GM12872 (cell line): ENCODE measurements around the gene RASA3.

Experiments used
- TF ChIP-seq, protein P1 (sequence below): IDR thresholded peaks from 3 replicates; pipeline ENCODE4 v1.5.1; 2011; ENCODE audit warnings: low read depth, mild to moderate bottlenecking, low read length, moderate library complexity; ENCODE audit not compliant: insufficient read depth

RASA3 gene

DNA sequence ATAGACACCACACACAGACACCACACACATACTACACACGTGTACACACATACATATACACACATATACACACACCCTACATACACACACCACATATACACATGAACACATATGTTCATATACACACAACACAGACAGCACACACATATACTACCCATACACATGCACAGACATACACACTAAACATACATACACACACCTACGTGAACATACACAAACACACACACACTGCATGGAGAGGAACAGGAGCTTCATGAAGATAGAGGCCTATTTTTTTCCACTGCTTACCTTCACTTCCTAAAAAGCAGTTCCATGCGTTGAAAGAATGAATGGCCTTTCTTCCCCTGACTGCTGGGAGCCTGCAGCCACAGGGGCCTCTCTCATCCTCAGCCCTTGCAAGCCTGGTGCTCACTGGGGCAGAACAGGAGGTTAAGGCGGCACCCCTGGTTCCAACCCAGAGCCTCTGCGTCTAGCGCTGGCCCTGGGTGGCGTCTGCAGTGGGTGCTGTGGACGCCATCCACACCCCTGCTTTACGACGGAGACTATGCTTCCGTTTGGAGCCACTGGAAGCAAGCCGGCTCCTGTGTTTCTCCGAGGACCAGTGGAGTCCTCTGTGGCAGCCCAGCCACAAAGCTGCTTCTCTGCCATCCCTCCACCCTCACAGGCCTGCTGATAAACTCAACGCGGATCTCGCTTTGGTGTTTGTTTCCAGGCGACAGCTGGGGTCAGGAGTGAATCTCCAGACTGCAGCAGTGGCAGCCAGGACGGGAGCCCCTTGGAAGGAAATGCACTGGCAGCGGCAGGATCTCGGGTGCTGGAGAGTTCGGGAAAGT is 1.9 kb upstream of the RASA3 start:
- TF ChIP-seq, protein P1, sequence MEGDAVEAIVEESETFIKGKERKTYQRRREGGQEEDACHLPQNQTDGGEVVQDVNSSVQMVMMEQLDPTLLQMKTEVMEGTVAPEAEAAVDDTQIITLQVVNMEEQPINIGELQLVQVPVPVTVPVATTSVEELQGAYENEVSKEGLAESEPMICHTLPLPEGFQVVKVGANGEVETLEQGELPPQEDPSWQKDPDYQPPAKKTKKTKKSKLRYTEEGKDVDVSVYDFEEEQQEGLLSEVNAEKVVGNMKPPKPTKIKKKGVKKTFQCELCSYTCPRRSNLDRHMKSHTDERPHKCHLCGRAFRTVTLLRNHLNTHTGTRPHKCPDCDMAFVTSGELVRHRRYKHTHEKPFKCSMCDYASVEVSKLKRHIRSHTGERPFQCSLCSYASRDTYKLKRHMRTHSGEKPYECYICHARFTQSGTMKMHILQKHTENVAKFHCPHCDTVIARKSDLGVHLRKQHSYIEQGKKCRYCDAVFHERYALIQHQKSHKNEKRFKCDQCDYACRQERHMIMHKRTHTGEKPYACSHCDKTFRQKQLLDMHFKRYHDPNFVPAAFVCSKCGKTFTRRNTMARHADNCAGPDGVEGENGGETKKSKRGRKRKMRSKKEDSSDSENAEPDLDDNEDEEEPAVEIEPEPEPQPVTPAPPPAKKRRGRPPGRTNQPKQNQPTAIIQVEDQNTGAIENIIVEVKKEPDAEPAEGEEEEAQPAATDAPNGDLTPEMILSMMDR, result no peak

DNA sequence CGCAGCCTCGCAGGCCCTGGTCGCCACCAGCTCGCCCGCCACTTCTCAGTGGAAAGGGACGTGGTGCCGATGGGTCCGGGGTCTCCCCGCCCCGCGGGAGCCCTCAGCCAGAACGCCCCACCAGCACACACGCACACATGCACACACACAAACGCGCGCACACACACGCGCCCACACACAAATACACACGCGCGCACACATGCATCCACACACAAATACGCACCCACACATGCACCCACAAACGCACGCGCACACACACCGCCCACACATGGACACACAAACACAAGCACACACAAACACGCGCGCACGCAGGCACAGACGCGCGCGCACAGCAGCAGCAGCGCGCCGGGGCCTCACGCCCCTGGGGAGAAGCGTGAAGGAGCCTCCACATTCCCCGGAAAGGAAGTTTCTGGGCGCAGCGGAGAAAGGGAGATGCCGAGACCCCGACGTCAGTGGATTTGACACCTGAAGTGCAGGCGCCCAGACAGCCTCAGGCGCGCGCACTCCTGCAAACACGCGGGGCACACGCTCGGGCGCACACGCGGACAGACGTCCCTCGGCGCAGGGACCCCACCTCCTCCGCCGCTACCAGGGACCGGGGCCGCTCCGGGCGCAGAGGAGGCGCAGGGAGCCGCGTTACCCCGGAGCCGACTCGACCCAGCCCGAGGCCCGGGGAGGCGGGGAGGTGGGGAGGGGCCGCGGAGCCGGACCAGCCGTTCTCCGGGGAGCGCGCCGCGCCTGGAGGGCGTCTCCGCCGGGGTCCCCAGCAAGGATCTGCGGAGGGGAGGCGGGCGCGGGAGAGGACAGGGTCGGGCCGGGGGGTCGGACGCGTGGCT is 622 bp downstream of the RASA3 start:
- TF ChIP-seq, protein P1, result no peak

DNA sequence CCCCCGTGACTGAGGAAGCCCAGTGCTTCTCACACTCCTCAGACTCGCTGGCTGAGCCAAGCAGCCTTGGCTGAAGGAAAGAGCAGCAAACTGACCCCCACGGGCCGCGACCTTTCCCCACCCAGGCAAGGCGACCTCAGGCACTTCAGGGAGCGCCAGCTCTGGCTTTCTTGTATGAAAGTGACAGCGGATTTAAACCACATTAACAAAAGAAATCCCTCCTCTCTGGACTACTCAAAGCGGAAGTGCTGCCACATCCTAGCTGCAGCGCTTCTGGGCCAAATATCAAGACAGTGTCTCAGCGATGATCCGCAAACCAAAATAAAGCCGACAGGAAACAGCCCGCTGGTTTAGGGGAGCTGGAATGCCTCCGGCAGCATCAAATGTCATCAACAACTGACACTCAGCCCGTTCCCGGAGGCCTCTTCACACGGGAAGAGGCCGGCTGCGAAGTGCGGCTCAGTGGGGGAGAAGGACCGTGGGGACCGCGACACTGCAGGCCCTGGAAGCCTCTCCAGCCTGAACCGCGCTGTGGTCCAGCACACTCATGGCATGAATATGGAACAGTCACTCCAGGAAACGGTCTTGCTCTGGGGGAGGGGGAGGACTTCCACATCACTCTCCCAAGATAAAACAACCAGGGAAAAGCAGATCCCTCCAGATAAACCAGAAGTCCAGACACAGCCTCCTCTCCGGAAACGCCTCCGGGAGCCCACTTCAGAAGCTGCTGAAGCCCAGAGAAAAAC is 1.4 kb downstream of the RASA3 start:
- TF ChIP-seq, protein P1, result no peak

DNA sequence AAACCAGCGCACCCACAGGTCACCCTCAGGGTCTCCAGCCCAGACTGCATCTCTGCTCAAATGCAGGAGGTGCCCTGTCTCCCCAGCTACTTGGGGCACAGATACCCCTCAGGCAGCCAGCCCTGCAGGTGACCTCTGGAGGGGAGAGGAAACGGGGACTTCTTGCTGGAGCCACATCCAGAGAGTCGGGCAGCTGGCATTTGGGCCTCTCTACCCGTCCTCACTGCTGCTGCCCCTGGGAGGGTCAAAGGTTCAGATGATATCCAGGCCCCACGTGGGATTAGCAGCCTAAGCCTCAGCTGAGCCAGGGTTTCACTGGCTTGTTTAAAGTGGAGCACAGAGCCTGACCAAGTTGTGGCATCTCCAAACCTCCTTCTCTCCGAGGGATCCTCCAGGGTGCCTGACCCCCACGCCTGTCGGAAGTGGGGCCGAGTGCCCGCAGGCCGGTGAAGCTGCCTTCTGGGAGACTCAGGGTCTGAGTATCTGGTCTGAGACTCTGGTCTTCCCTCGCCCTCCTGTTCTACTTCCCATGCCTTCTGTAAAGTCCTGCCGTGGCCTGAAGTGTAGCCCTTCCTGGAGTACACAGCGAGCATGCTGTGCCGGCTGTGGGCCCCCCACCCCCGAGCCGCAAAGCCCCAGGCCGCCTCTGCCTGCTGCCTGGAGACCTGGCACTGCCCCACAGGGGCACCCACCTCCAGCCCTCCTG is 2.1 kb downstream of the RASA3 start:
- TF ChIP-seq, protein P1, result no peak

DNA sequence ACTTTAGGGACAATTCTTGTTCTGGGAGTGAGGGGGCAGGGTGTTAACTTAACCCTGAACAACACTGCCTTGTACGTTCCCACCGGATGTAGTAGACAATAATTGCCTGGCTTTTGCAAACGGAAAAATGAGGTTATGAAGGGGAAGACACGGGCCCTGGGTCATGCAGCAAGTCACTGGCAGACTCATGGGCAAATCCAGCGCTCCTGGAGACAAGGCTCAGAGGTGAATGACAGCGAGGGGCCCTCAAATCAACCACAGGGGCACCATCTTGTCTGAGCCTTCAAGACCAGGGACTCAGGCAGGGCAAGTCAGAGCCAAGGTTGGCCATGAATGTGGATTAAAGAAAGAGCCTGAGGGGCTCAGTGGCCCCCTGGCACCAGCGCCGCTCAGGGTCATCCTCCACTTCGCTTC is 2.8 kb downstream of the RASA3 start:
- TF ChIP-seq, protein P1, result no peak

DNA sequence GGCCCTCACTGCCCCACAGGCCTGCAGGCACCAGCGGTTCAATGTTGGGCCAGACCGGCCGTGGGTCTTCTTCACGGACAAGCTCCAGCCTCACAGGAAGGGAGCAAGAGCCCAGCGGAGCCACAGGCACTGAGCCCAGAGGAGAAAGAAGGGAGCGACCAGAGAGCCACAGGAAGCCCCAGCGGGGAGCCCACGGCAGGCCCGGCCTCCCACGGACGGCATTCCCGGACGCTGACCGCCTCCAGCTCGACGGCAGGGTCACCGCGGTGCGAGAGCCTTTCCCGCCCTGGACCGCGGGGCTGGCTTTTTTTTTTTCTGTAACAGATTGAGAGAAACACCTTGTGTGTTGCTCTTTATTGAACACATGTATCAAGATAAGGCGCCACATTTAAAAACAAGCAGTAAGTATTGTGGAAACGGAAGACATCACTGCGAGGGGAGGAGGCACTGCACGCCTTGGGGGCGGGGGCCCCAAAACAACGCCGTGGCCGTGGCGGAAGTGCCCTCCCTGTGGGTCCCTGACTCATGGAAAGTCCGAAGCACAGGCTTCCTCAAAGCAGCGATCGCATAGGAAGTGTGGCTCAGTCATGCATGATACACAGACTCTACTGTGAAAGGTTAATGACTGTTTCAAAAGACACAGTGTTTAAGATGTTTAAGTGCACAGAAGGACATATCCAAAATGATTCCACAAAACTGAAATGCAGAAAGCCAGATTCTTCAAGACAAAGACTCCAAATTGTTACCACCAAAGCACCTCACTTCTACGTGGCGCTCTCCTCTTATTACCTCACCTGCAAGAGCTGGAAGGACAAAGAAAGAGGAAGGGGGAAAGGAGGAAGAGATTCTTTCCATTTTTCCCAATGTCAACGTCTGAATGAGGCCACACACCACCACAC is 3.5 kb downstream of the RASA3 start:
- TF ChIP-seq, protein P1, result no peak
